WTC11 (cell line): Measurements from ENCODE around the gene DENND1C. TPM values are rescaled to one million over a fixed set of nuclear protein-coding genes. Genes with fewer than 3 reads are reported as not detected.

Source experiments
- ATAC-seq: fragments of 200-7000 bp; cut with Tn5 transposase; 2 replicates; pipeline ENCODE4 v1.10.0; 2021; ENCODE audit warnings: mild to moderate bottlenecking, moderate library complexity
- CTCF ChIA-PET: fragments of 300-600 bp; sonication (Branson Sonifier 250); formaldehyde crosslinking; loops from one replicate; lab custom pipeline; 2021; ENCODE audit warnings: antibody characterized with exemption; lab: Charles Lee
- POLR2A ChIA-PET: fragments of 350-600 bp; sonication (Branson Sonifier 250); formaldehyde crosslinking; loops from one replicate; lab custom pipeline; 2021; ENCODE audit warnings: antibody characterized with exemption; lab: Charles Lee
- DNase-seq: peaks from one replicate; pipeline ENCODE4 v3.0.0; 2021; ENCODE audit warnings: low spot score
- H3K27ac Mint-ChIP-seq: 2 replicates; pipeline ENCODE4 v1.8.0; 2021; ENCODE audit warnings: mixed read lengths
- H3K27me3 Mint-ChIP-seq: 2 replicates; pipeline ENCODE4 v1.8.0; 2021; ENCODE audit warnings: low read depth, mild to moderate bottlenecking, moderate library complexity, mixed read lengths
- H3K36me3 Mint-ChIP-seq: 2 replicates; pipeline ENCODE4 v1.8.0; 2021; ENCODE audit warnings: mixed read lengths
- H3K4me1 Mint-ChIP-seq: 2 replicates; pipeline ENCODE4 v1.8.0; 2022; ENCODE audit warnings: mixed read lengths
- H3K4me3 Mint-ChIP-seq: 2 replicates; pipeline ENCODE4 v1.8.0; 2021; ENCODE audit warnings: mild to moderate bottlenecking, moderate library complexity, mixed read lengths
- H3K9me3 Mint-ChIP-seq: 2 replicates; pipeline ENCODE4 v1.8.0; 2021; ENCODE audit warnings: mixed read lengths
- AR ChIP-seq: fragments of 250-450 bp; sonication (Bioruptor Pico); IDR thresholded peaks from 2 replicates; pipeline ENCODE4 v1.9.0; 2021; ENCODE audit warnings: mild to moderate bottlenecking
- CREM ChIP-seq: sonication (generic); formaldehyde crosslinking; IDR thresholded peaks from 2 replicates; pipeline ENCODE4 v1.8.1; 2022; ENCODE audit warnings: mild to moderate bottlenecking, missing genetic modification reagents, moderate library complexity
- ETV6 ChIP-seq: sonication (generic); formaldehyde crosslinking; IDR thresholded peaks from 2 replicates; pipeline ENCODE4 v1.8.1; 2022; ENCODE audit warnings: mild to moderate bottlenecking, missing genetic modification reagents
- FOXP4 ChIP-seq: sonication (generic); formaldehyde crosslinking; IDR thresholded peaks from 2 replicates; pipeline ENCODE4 v1.8.0; 2022; ENCODE audit warnings: mild to moderate bottlenecking, missing genetic modification reagents
- GRHL2 ChIP-seq: fragments of 250-450 bp; sonication (Bioruptor Pico); IDR thresholded peaks from 2 replicates; pipeline ENCODE4 v1.8.0; 2022; ENCODE audit warnings: mild to moderate bottlenecking, moderate library complexity; ENCODE audit not compliant: insufficient replicate concordance, severe bottlenecking
- IRF1 ChIP-seq: sonication (generic); formaldehyde crosslinking; IDR thresholded peaks from 2 replicates; pipeline ENCODE4 v1.8.0; 2023; ENCODE audit warnings: missing genetic modification reagents
- NFE2L1 ChIP-seq: sonication (generic); formaldehyde crosslinking; IDR thresholded peaks from 2 replicates; pipeline ENCODE4 v1.8.1; 2023; ENCODE audit warnings: missing genetic modification reagents
- OVOL2 ChIP-seq: fragments of 250-450 bp; sonication (Bioruptor Pico); IDR thresholded peaks from 2 replicates; pipeline ENCODE4 v1.9.0; 2021; ENCODE audit warnings: mild to moderate bottlenecking, borderline replicate concordance
- PRDM15 ChIP-seq: sonication (generic); formaldehyde crosslinking; IDR thresholded peaks from 2 replicates; pipeline ENCODE4 v1.8.0; 2022; ENCODE audit warnings: missing genetic modification reagents
- TEAD1 ChIP-seq: sonication (generic); formaldehyde crosslinking; IDR thresholded peaks from 2 replicates; pipeline ENCODE4 v1.8.0; 2022; ENCODE audit warnings: mild to moderate bottlenecking, missing genetic modification reagents
- ZNF416 ChIP-seq: fragments of 250-450 bp; sonication (Bioruptor Pico); IDR thresholded peaks from 2 replicates; pipeline ENCODE4 v1.9.0; 2021; ENCODE audit warnings: mild to moderate bottlenecking, inconsistent platforms
- ZNF423 ChIP-seq: fragments of 250-450 bp; sonication (Bioruptor Pico); IDR thresholded peaks from 2 replicates; pipeline ENCODE4 v2.1.2; 2022; ENCODE audit warnings: mild to moderate bottlenecking, moderate library complexity
- ZNF425 ChIP-seq: fragments of 250-450 bp; sonication (Bioruptor Pico); conservative IDR thresholded peaks from 2 replicates; pipeline ENCODE4 v1.9.0; 2021; ENCODE audit warnings: mild to moderate bottlenecking
- ZNF671 ChIP-seq: fragments of 250-450 bp; sonication (Bioruptor Pico); IDR thresholded peaks from 2 replicates; pipeline ENCODE4 v1.8.0; 2021; ENCODE audit warnings: mild to moderate bottlenecking
- ZSCAN18 ChIP-seq: fragments of 250-450 bp; sonication (Bioruptor Pico); IDR thresholded peaks from 2 replicates; pipeline ENCODE4 v2.1.2; 2022; ENCODE audit warnings: mild to moderate bottlenecking, moderate library complexity
- total RNA-seq: library from RNA; stranded (reverse); gene quantifications from 3 replicates; pipeline ENCODE4 v1.2.3, GENCODE V29; 2021

The DENND1C gene
- total RNA-seq, 1 experiment from 2014 or later: 4.3 TPM

GRCh38 chr19:6455924-6456323 is 25.7 kb downstream of the DENND1C start:
- no peaks in the 10 kb centered on the region for H3K27me3 Mint-ChIP-seq
- no peak for DNase-seq
- H3K4me1 Mint-ChIP-seq: peaks cover 11% of the 10 kb centered on the region
- no peak overlapping the region for H3K27ac Mint-ChIP-seq
- TF ChIP-seq CREM (CRISPR knock-in tag): no peak
- TF ChIP-seq OVOL2: no peak
- TF ChIP-seq ZNF671: no peak
- TF ChIP-seq PRDM15 (CRISPR knock-in tag): no peak
- no peak for TF ChIP-seq ZSCAN18 (CRISPR knock-in tag)
- no peak for TF ChIP-seq ZNF425 (CRISPR knock-in tag)
- no peak for TF ChIP-seq NFE2L1 (CRISPR knock-in tag)
- no peak for TF ChIP-seq TEAD1
- no peak overlapping the region for H3K4me3 Mint-ChIP-seq
- H3K36me3 Mint-ChIP-seq: peaks cover 40% of the 10 kb centered on the region
- peaks cover 13% of the 10 kb centered on the region for H3K9me3 Mint-ChIP-seq
- ChIA-PET CTCF (no interaction called here), POLR2A (interaction anchor here (0.6 kb wide), 1 partner anchor 717 kb away, joined by 3 read pairs; no protein-coding TSS in a partner anchor)
- ATAC-seq: no peak

GRCh38 chr19:6453951-6454565 is 27.5 kb downstream of the DENND1C start:
- Mint-ChIP-seq H3K4me1 (peaks cover 9% of the 10 kb centered on the region), H3K27ac (no peak overlapping the region), H3K4me3 (no peak overlapping the region), H3K27me3 (no peaks in the 10 kb centered on the region), H3K36me3 (peaks cover 44% of the 10 kb centered on the region), H3K9me3 (peaks cover 13% of the 10 kb centered on the region)
- ATAC-seq: no peak
- DNase-seq: no peak
- POLR2A ChIA-PET: no interaction called here
- CTCF ChIA-PET: no interaction called here
- no peak for TF ChIP-seq ETV6 (CRISPR knock-in tag)
- no peak for TF ChIP-seq GRHL2 (CRISPR knock-in tag)
- no peak for TF ChIP-seq ZNF423 (CRISPR knock-in tag)
- TF ChIP-seq IRF1 (CRISPR knock-in tag): no peak
- no peak for TF ChIP-seq ZNF416
- TF ChIP-seq ZNF425 (CRISPR knock-in tag): no peak
- no peak for TF ChIP-seq FOXP4 (CRISPR knock-in tag)
- TF ChIP-seq AR (CRISPR knock-in tag): no peak
